ENCODE data around the gene DNAJB1.
"Not testable (repeated sequence)": the region's sequence is repeated elsewhere in the genome, so short reads cannot be mapped to it uniquely, and the experiment has no call there.

DNAJB1 gene

GRCh38 chr19:14519860-14520407 lies 1.7 kb upstream of the DNAJB1 start:
- DNase-seq, result no peak

- DNase-seq, result no peak
These were observed 1.2 kb upstream of the DNAJB1 start for GRCh38 chr19:14519245-14519859.

GRCh38 chr19:14517446-14517839 lies 754 bp downstream of the DNAJB1 start:
- DNase-seq, result no peak

GRCh38 chr19:14516746-14517438 lies 1.3 kb downstream of the DNAJB1 start:
- peak in 1 of 2 donors; percentile 38 for DNase-seq

GRCh38 chr19:14516048-14516534 lies 2.1 kb downstream of the DNAJB1 start:
- DNase-seq, result no peak

GRCh38 chr19:14515501-14516047 lies 2.6 kb downstream of the DNAJB1 start:
- DNase-seq, result peak in 1 of 2 donors; percentile 24

GRCh38 chr19:14514215-14514863 lies 3.9 kb downstream of the DNAJB1 start:
- no peak for DNase-seq

- DNase-seq, result no peak
These were observed 5.7 kb downstream of the DNAJB1 start for GRCh38 chr19:14512406-14512961.

- DNase-seq, result no peak
These were observed 7.0 kb downstream of the DNAJB1 start for GRCh38 chr19:14511229-14511593.

GRCh38 chr19:14510311-14511228 lies 7.6 kb downstream of the DNAJB1 start:
- peak in 1 of 2 donors; percentile 45 for DNase-seq

- DNase-seq, result no peak
These were observed 10.3 kb downstream of the DNAJB1 start for GRCh38 chr19:14507704-14508542.

- no peak for DNase-seq
These were observed 12.5 kb downstream of the DNAJB1 start for GRCh38 chr19:14505488-14506239.

- DNase-seq, result not testable (repeated sequence)
These were observed 13.6 kb downstream of the DNAJB1 start for GRCh38 chr19:14504575-14504974.

- DNase-seq, result no peak
These were observed 14.9 kb downstream of the DNAJB1 start for GRCh38 chr19:14503285-14503684.

- no peak for DNase-seq
These were observed 15.7 kb downstream of the DNAJB1 start for GRCh38 chr19:14502334-14503092.

- DNase-seq, result peak; percentile 58 to 65
These were observed 20.8 kb downstream of the DNAJB1 start for GRCh38 chr19:14497228-14497921.

- DNase-seq, result no peak
These were observed 21.4 kb downstream of the DNAJB1 start for GRCh38 chr19:14496834-14497227.

GRCh38 chr19:14496029-14496833 lies 22.0 kb downstream of the DNAJB1 start, which contains the start of gene GIPC1:
Gene GIPC1, minus strand, starts transcription at chr19:14496127. Its CDS starts 13,151 bp downstream, at chr19:14482976.
- DNase-seq, result peak; percentile 97 to 99

All from hippocampal formation (tissue), 2 donors.